Naive B cell (primary cell): ENCODE data around the gene CWC27. TPM values are rescaled to one million over a fixed set of nuclear protein-coding genes. Genes with fewer than 3 reads are reported as not detected.

ENCODE experiments used
- polyA plus RNA-seq, 6 donors: library from polyadenylated mRNA; unstranded; fragments of 300-500 nt; fragmentation: Illumina TruSeq; gene quantifications; one replicate each; pipeline ENCODE4 v1.2.3, GENCODE V29; 2021; ENCODE audit warnings: low read depth in 6 of 6

Gene CWC27
- polyA plus RNA-seq, 6 donors from 2014 or later = 26.5 to 43.5 (median 35.1) TPM

Other genes with a start within 250 kb of the CWC27 start
- not detected for gene SHISAL2B, start 78.4 kb upstream of the CWC27 start, polyA plus RNA-seq
- gene SREK1IP1, start 239 bp upstream of the CWC27 start, polyA plus RNA-seq = 10 to 100 TPM; 17.1 to 32.8 (median 26.6) TPM